H1 (cell line): ENCODE measurements around the gene GALNT11. TPM values are rescaled to one million over a fixed set of nuclear protein-coding genes. Genes with fewer than 3 reads are reported as not detected.

Source experiments
- CHD2 ChIP-seq: IDR thresholded peaks from 2 replicates; pipeline ENCODE4 v1.6.1; 2012; ENCODE audit warnings: low read length, improper control_type of control experiment
- GTF2F1 ChIP-seq: IDR thresholded peaks from 2 replicates; pipeline ENCODE4 v1.6.1; 2012; ENCODE audit warnings: low read depth, low read length, improper control_type of control experiment, borderline replicate concordance
- POLR2AphosphoS5 ChIP-seq: IDR thresholded peaks from 2 replicates; pipeline ENCODE4 v1.6.1; 2011; ENCODE audit warnings: low read depth, low read length
- SIRT6 ChIP-seq: IDR thresholded peaks from one replicate; pipeline ENCODE4 v1.7.1; 2012; ENCODE audit warnings: low read length, inconsistent platforms
- polyA plus RNA-seq, 7 experiments: library from polyadenylated mRNA; depleted of rRNA in 3 of 7; stranded (reverse) in 5 of 7; unstranded in 2 of 7; fragments of >200 nt in 5 of 7; fragments of 200-250 nt in 2 of 7; gene quantifications; 1 replicate in 5 of 7; 2 replicates in 1 of 7; 4 replicates in 1 of 7; pipeline versions ENCODE4 v1.2.1 to v1.2.3, GENCODE V29; 2011 to 2013; ENCODE audit warnings: missing spikeins in 2 of 7, mixed read lengths in 2 of 7
- total RNA-seq: library from RNA; stranded (reverse); fragmentation: NEBNext Ultra II Directional; extraction: Animal tissue kit (Norgen Biotek cat#: 25700); gene quantifications from 2 replicates; pipeline ENCODE4 v1.2.1, GENCODE V29; 2021
- TF ChIP-seq, protein P1 (sequence below): IDR thresholded peaks from 2 replicates; pipeline ENCODE4 v1.6.1; 2012; ENCODE audit warnings: inconsistent platforms

GALNT11 gene
- total and polyA plus RNA-seq, 2 of the 8 experiments (the other 6 are each of a cell fraction or from before 2014, with no cell fraction given): 20.5 to 23.2 TPM

DNA sequence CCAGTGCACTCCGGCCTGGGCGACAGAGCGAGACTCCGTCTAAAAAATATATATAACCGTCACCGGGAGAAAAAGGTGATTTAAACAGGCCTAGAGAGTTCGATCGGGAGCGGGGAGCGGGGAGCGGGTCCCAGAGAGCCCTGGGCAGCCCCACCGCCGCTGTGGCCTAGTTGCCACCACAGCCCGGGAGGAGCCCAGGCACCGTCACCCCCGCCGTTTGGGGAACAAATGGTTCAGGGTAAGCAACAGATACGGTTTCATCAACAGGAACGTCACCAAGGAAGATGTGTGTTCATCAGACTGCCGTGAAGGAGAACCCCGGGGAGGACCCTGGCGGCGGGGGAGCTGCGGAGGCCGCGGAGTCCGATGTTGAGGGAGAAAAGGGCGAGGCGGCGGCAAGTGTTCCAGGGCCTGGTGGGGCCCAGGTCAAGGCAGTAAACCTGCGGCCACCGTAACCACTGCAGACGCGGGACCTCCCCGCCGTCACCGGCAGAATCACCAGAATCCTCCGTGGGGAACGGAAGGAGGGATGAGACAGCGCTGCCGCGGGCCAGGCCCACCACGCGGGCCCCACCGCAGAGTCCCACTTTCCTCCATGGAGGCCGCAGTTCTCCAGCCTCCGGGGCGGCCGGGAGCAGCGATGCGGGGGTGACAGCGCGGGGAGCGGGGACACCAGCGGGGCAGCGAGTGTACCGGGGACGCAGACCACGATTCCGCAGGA, 103.4 kb downstream of the GALNT11 start (continued):
- TF ChIP-seq, protein P1, sequence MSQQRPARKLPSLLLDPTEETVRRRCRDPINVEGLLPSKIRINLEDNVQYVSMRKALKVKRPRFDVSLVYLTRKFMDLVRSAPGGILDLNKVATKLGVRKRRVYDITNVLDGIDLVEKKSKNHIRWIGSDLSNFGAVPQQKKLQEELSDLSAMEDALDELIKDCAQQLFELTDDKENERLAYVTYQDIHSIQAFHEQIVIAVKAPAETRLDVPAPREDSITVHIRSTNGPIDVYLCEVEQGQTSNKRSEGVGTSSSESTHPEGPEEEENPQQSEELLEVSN: no peak
- no peak for TF ChIP-seq SIRT6
- no peak for TF ChIP-seq POLR2AphosphoS5
- no peak for TF ChIP-seq CHD2
- TF ChIP-seq GTF2F1: no peak
